CD4-positive, alpha-beta memory T cell (primary cell): ENCODE data around the gene TUBA4A. TPM values are rescaled to one million over a fixed set of nuclear protein-coding genes. Genes with fewer than 3 reads are reported as not detected.

Experiments used
- CTCF ChIA-PET: fragments of 350-600 bp; sonication (Branson Sonifier 250); formaldehyde crosslinking; loops from one replicate; lab custom pipeline; 2021; ENCODE audit warnings: inconsistent platforms; ENCODE audit not compliant: partially characterized antibody; lab: Charles Lee
- POLR2A ChIA-PET: fragments of 350-600 bp; sonication (Branson Sonifier 250); formaldehyde crosslinking; loops from one replicate; lab custom pipeline; 2021; ENCODE audit not compliant: partially characterized antibody; lab: Charles Lee
- DNase-seq, 5 donors: peaks; one replicate each; pipeline versions ENCODE4 v3.0.0 to v3.0.0-alpha.2; 2020 to 2022; ENCODE audit warnings: mixed read lengths in 1 of 5
- H3K27ac ChIP-seq: one replicate; pipeline ENCODE4 v1.7.0; 2013; ENCODE audit warnings: low read depth, low read length
- H3K27me3 ChIP-seq: 2 replicates; pipeline ENCODE4 v1.7.0; 2013; ENCODE audit warnings: mild to moderate bottlenecking, low read length, moderate library complexity; ENCODE audit not compliant: insufficient read depth
- H3K36me3 ChIP-seq: 2 replicates; pipeline ENCODE4 v1.7.0; 2013; ENCODE audit warnings: mild to moderate bottlenecking, low read length, moderate library complexity; ENCODE audit not compliant: insufficient read depth
- H3K4me1 ChIP-seq: 2 replicates; pipeline ENCODE4 v1.7.0; 2013; ENCODE audit warnings: mild to moderate bottlenecking, low read length, moderate library complexity; ENCODE audit not compliant: insufficient read depth
- H3K4me3 ChIP-seq, 2 donors: one replicate each; pipeline ENCODE4 v1.7.0; 2013; ENCODE audit warnings: low read length in 2 of 2, mild to moderate bottlenecking in 1 of 2
- H3K9me3 ChIP-seq, 2 donors: one replicate each; pipeline ENCODE4 v1.7.0; 2013; ENCODE audit warnings: low read length in 2 of 2, control low read depth in 1 of 2; ENCODE audit not compliant: control insufficient read depth in 1 of 2
- H3K27ac Mint-ChIP-seq, 7 donors: one replicate each; pipeline ENCODE4 v1.8.0; 2020 to 2021; ENCODE audit warnings: mixed read lengths in 7 of 7, mild to moderate bottlenecking in 6 of 7, inconsistent platforms in 3 of 7, moderate library complexity in 3 of 7
- H3K27me3 Mint-ChIP-seq, 2 donors: one replicate each; pipeline ENCODE4 v1.8.0; 2020 to 2021; ENCODE audit warnings: mixed read lengths in 2 of 2
- H3K36me3 Mint-ChIP-seq, 2 donors: one replicate each; pipeline ENCODE4 v1.8.0; 2020 to 2021; ENCODE audit warnings: mixed read lengths in 2 of 2, inconsistent platforms in 1 of 2, mild to moderate bottlenecking in 1 of 2
- H3K4me1 Mint-ChIP-seq, 4 donors: one replicate each; pipeline ENCODE4 v1.8.0; 2020 to 2021; ENCODE audit warnings: mixed read lengths in 4 of 4, mild to moderate bottlenecking in 1 of 4
- H3K4me3 Mint-ChIP-seq, 8 donors: one replicate each; pipeline ENCODE4 v1.8.0; 2020 to 2021; ENCODE audit warnings: mixed read lengths in 8 of 8, mild to moderate bottlenecking in 7 of 8, moderate library complexity in 6 of 8, inconsistent platforms in 3 of 8
- H3K9me3 Mint-ChIP-seq, 8 donors: one replicate each; pipeline ENCODE4 v1.8.0; 2020 to 2021; ENCODE audit warnings: mixed read lengths in 8 of 8, mild to moderate bottlenecking in 5 of 8, inconsistent platforms in 3 of 8, moderate library complexity in 1 of 8
- intact Hi-C: fragments of 100-400 bp; cut with micrococcal nuclease; formaldehyde crosslinking; loops from one replicate; pipeline ENCODE4 v1.15.1; 2023
- polyA plus RNA-seq, 2 donors: library from polyadenylated mRNA; unstranded; fragments of 300-500 nt; fragmentation: Illumina TruSeq; gene quantifications; one replicate each; pipeline ENCODE4 v1.2.3, GENCODE V29; 2021
- total RNA-seq, 2 experiments: library from RNA; stranded (reverse); gene quantifications; one replicate each; pipeline ENCODE4 v1.2.3, GENCODE V29; 2021

Gene TUBA4A
- total and polyA plus RNA-seq, 4 experiments from 2014 or later, result 157 to 268 (median 251) TPM

- Mint-ChIP-seq H3K27me3 (peaks cover 0 to 3% of the 10 kb centered on the region in 2 donors), H3K4me1 (no peaks in the 10 kb centered on the region), H3K27ac (peak overlapping the region in 1 of 7 donors; percentile 53), H3K36me3 (no peaks in the 10 kb centered on the region), H3K9me3 (no peaks in the 10 kb centered on the region), H3K4me3 (peak overlapping the region in 1 of 8 donors; percentile 18)
- Histone ChIP-seq H3K27me3 (no peaks in the 10 kb centered on the region), H3K4me1 (no peaks in the 10 kb centered on the region), H3K9me3 (no peaks in the 10 kb centered on the region), H3K27ac (no peak overlapping the region), H3K4me3 (no peak overlapping the region), H3K36me3 (no peaks in the 10 kb centered on the region)
- peak in 1 of 5 donors; percentile 16 for DNase-seq
- intact Hi-C loops, result loop anchor here (10.0 kb wide), 1 partner anchor 376 kb away; no protein-coding TSS in a partner anchor
- ChIA-PET POLR2A (interaction anchor here (2.2 kb wide), 1 partner anchor 17 kb away, joined by 8 read pairs; the partner anchor contains the start of gene TUBA4A), CTCF (interaction anchor here (1.2 kb wide), 1 partner anchor 24 kb away, joined by 3 read pairs; no protein-coding TSS in a partner anchor)
Measured at GRCh38 chr2:219271021-219271420, 17.3 kb upstream of the TUBA4A start.

- Mint-ChIP-seq H3K36me3 (no peaks in the 10 kb centered on the region), H3K4me1 (no peaks in the 10 kb centered on the region), H3K27ac (no peak overlapping the region), H3K4me3 (no peak overlapping the region), H3K27me3 (peaks cover 0 to 3% of the 10 kb centered on the region in 2 donors), H3K9me3 (no peaks in the 10 kb centered on the region)
- Histone ChIP-seq H3K4me3 (no peak overlapping the region), H3K4me1 (no peaks in the 10 kb centered on the region), H3K36me3 (no peaks in the 10 kb centered on the region), H3K27me3 (no peaks in the 10 kb centered on the region), H3K27ac (no peak overlapping the region), H3K9me3 (no peaks in the 10 kb centered on the region)
- ChIA-PET CTCF (interaction anchor here (1.0 to 1.3 kb wide), 4 partner anchors 9 to 115 kb away, joined by 3 to 4 read pairs (median 3); no protein-coding TSS in a partner anchor), POLR2A (interaction anchor here (2.2 kb wide), 1 partner anchor 16 kb away, joined by 8 read pairs; the partner anchor contains the start of gene TUBA4A)
- no peak for DNase-seq
- intact Hi-C loops, result loop anchor here (10.0 kb wide), 1 partner anchor 375 kb away; no protein-coding TSS in a partner anchor
Measured at GRCh38 chr2:219270055-219270372, 16.3 kb upstream of the TUBA4A start.

GRCh38 chr2:219269362-219270054 is 15.8 kb upstream of the TUBA4A start:
- no peak overlapping the region for H3K4me3 ChIP-seq
- no peaks in the 10 kb centered on the region for H3K4me1 Mint-ChIP-seq
- ChIA-PET CTCF (interaction anchor here (0.9 to 1.3 kb wide), 5 partner anchors 8 to 115 kb away, joined by 3 to 4 read pairs (median 3); partner anchors contain the start of gene DNAJB2), POLR2A (interaction anchor here (2.2 kb wide), 1 partner anchor 15 kb away, joined by 8 read pairs; the partner anchor contains the start of gene TUBA4A)
- H3K9me3 Mint-ChIP-seq, result no peaks in the 10 kb centered on the region
- intact Hi-C loops, result loop anchor here (10.0 kb wide), 1 partner anchor 375 kb away; no protein-coding TSS in a partner anchor
- no peaks in the 10 kb centered on the region for H3K4me1 ChIP-seq
- H3K27ac ChIP-seq, result no peak overlapping the region
- peak in 1 of 5 donors; percentile 9 for DNase-seq
- no peaks in the 10 kb centered on the region for H3K36me3 ChIP-seq
- no peak overlapping the region for H3K4me3 Mint-ChIP-seq
- no peaks in the 10 kb centered on the region for H3K9me3 ChIP-seq
- no peaks in the 10 kb centered on the region for H3K36me3 Mint-ChIP-seq
- no peak overlapping the region for H3K27ac Mint-ChIP-seq
- H3K27me3 Mint-ChIP-seq, result peaks cover 0 to 3% of the 10 kb centered on the region in 2 donors
- H3K27me3 ChIP-seq, result no peaks in the 10 kb centered on the region

GRCh38 chr2:219268294-219268693 is 14.6 kb upstream of the TUBA4A start:
- ChIA-PET CTCF (no interaction called here), POLR2A (interaction anchor here (1.2 kb wide), 1 partner anchor 11 kb away, joined by 3 read pairs; the partner anchor contains the start of gene DNAJB2)
- H3K4me1 ChIP-seq, result no peaks in the 10 kb centered on the region
- H3K27me3 ChIP-seq, result no peaks in the 10 kb centered on the region
- H3K4me1 Mint-ChIP-seq, result no peaks in the 10 kb centered on the region
- H3K4me3 Mint-ChIP-seq, result peak overlapping the region in 1 of 8 donors; percentile 43
- H3K9me3 ChIP-seq, result no peaks in the 10 kb centered on the region
- no peak overlapping the region for H3K27ac ChIP-seq
- no peak overlapping the region for H3K27ac Mint-ChIP-seq
- H3K36me3 Mint-ChIP-seq, result no peaks in the 10 kb centered on the region
- no peaks in the 10 kb centered on the region for H3K36me3 ChIP-seq
- H3K9me3 Mint-ChIP-seq, result no peaks in the 10 kb centered on the region
- peak in 1 of 5 donors; percentile 3 for DNase-seq
- H3K27me3 Mint-ChIP-seq, result peaks cover 0 to 1% of the 10 kb centered on the region in 2 donors
- H3K4me3 ChIP-seq, result no peak overlapping the region
- intact Hi-C loops, result no loop called here

GRCh38 chr2:219266886-219267285 is 13.2 kb upstream of the TUBA4A start:
- intact Hi-C loops, result no loop called here
- Mint-ChIP-seq H3K27ac (peak overlapping the region in 1 of 7 donors; percentile 17), H3K4me3 (no peak overlapping the region), H3K27me3 (peaks cover 1 to 4% of the 10 kb centered on the region in 2 donors), H3K9me3 (no peaks in the 10 kb centered on the region), H3K36me3 (no peaks in the 10 kb centered on the region), H3K4me1 (no peaks in the 10 kb centered on the region)
- H3K4me3 ChIP-seq, result no peak overlapping the region
- no peaks in the 10 kb centered on the region for H3K36me3 ChIP-seq
- POLR2A ChIA-PET, result interaction anchor here (1.2 kb wide), 1 partner anchor 13 kb away, joined by 3 read pairs; the partner anchor contains the start of gene DNAJB2
- no peaks in the 10 kb centered on the region for H3K4me1 ChIP-seq
- no peak for DNase-seq
- CTCF ChIA-PET, result interaction anchor here (0.6 to 1.6 kb wide), 2 partner anchors 10 to 113 kb away, joined by 3 to 5 read pairs; no protein-coding TSS in a partner anchor
- H3K27me3 ChIP-seq, result no peaks in the 10 kb centered on the region
- H3K27ac ChIP-seq, result no peak overlapping the region
- H3K9me3 ChIP-seq, result no peaks in the 10 kb centered on the region

GRCh38 chr2:219266232-219266631 is 12.5 kb upstream of the TUBA4A start:
- Histone ChIP-seq H3K4me1 (no peaks in the 10 kb centered on the region), H3K27ac (no peak overlapping the region), H3K4me3 (no peak overlapping the region), H3K36me3 (no peaks in the 10 kb centered on the region), H3K27me3 (no peaks in the 10 kb centered on the region), H3K9me3 (no peaks in the 10 kb centered on the region)
- H3K27ac Mint-ChIP-seq, result peak overlapping the region in 1 of 7 donors; percentile 30
- intact Hi-C loops, result no loop called here
- POLR2A ChIA-PET, result interaction anchor here (1.4 kb wide), 1 partner anchor 12 kb away, joined by 7 read pairs; the partner anchor contains the start of gene TUBA4A
- H3K9me3 Mint-ChIP-seq, result no peaks in the 10 kb centered on the region
- CTCF ChIA-PET, result interaction anchor here (1.6 to 5.6 kb wide), 2 partner anchors 10 to 11 kb away, joined by 5 to 42 read pairs; partner anchors contain the start of gene DNAJB2
- DNase-seq, result no peak
- H3K36me3 Mint-ChIP-seq, result no peaks in the 10 kb centered on the region
- H3K4me1 Mint-ChIP-seq, result no peaks in the 10 kb centered on the region
- peaks cover 1 to 4% of the 10 kb centered on the region in 2 donors for H3K27me3 Mint-ChIP-seq
- H3K4me3 Mint-ChIP-seq, result no peak overlapping the region
